Measurements from ENCODE around the gene HLA-E.
A peak's percentile ranks its signal among the peaks of the same experiment; 100 is the strongest.
"Not testable (repeated sequence)": the region's sequence is repeated elsewhere in the genome, so short reads cannot be mapped to it uniquely, and the experiment has no call there.

The HLA-E gene

DNA sequence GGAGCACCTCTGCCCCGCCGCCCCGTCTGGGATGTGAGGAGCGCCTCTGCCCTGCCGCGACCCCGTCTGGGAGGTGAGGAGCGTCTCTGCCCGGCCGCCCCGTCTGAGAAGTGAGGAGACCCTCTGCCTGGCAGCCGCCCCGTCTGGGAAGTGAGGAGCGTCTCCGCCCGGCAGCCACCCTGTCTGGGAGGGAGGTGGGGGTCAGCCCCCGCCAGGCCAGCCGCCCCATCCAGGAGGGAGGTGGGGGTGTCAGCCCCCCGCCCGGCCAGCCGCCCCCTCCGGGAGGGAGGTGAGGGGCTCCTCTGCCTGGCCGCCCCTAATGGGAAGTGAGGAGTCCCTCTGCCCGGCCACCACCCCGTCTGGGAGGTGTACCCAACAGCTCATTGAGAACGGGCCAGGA lies 14.2 kb upstream of the HLA-E start:
- intact Hi-C loops (cut with DNase I); DNase-seq: not testable (repeated sequence)

DNA sequence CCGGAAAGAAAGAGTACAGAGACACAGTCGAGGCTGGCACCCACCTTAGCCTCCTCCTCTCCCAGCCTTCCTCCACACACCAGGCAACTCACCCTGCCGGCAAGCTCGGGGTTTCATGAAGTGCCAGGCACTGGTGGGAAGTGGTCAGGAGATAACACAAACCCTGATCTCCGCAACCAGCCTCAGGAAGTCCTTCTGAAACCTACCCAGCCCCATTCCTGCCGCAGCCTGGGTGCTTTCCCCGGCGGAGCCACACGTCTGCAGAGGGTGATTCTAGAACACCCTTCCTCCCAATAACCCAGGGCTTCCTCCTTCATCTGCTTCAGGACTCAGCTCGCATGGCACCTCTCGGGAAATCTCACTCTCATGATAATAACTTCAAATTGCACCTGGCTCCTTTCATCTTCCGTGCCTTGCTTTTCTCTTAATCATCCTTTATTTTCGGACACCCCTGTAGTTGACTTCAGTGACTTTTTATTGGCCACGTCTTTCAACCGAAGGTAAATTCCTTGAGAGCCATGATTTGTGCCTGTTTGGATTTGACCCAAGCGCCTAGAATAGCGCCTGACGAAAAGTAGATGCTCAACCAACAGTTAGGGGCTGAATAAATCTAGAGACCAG lies 8.7 kb upstream of the HLA-E start:
- DNase-seq = no peak
- intact Hi-C loops (cut with DNase I) = no loop called here

DNA sequence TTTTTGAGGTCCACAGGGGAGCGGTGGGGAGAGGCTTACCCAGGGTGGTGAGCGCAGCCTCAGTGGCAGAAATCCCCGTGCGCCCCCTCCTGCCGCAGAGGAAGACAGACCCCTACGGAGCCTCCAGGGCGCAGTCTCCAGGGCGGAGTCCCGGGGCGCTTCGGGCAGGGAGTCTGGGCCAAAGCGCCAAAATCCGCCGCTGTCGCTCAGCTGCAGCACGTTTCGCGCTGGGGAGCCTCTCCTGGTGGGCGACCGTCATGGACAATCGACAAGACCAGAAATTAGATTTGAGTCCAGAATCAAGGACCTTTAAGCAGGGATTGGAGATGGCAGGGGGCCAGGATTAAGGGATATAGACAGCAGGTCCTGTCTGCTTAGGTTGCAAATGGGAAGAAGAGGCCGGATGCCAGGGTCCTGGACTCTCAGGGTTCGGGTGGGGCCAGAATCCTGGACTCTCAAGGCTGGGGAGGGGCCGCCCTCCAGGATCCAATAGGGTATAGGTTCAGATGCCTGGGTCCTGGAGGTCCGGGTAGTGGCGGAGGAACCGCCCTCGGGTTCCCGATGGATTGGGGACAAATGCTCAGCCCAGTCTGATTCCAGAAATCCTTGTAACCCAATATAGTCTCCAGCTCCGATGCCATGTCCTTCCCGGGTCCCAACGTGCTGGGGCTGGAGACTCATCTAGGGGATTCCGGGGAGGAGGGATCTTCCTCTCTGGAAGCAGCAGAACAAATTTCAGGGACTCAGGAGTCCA lies 7.9 kb upstream of the HLA-E start:
- intact Hi-C loops (cut with DNase I) = no loop called here
- peak in 1 of 10 donors; percentile 37 for DNase-seq

DNA sequence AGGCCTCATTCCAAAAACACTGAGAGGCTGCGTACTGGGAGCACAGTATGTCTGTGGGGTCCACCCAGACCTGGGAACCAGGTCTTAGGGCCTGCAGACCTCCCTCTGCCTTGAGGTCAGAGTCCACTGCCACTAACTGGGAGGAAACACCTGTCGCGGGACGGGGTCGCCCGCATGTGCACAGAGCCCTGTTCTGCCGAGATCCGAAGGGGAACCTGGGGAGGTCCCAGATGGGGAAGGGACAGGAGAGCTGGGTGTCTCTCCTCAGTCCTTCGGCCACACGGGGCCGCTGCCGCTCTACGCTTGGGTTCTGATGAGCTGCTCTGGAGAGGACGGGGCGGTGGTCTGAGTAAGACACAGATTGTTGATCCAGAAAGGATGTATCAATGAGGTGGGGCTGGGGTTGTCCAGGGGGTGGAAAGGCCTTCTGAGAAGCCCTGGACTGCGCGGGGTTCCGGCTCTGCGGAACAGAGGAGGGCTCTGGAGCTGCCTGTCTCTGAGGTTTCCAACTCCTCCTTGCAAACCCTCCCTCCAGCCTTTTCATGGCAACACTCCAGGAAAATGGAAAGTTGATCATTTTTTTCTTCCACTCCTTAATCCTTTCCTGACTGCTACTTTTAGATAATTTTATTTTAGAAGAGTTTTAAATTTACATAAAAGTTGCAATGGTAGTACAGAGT lies 7.2 kb upstream of the HLA-E start:
- peak in 9 of 10 donors; percentile 46 to 94 (median 66) for DNase-seq
- intact Hi-C loops (cut with DNase I) = loop anchor here (2.0 kb wide), 1 partner anchor 63 kb away; no protein-coding TSS in a partner anchor

DNA sequence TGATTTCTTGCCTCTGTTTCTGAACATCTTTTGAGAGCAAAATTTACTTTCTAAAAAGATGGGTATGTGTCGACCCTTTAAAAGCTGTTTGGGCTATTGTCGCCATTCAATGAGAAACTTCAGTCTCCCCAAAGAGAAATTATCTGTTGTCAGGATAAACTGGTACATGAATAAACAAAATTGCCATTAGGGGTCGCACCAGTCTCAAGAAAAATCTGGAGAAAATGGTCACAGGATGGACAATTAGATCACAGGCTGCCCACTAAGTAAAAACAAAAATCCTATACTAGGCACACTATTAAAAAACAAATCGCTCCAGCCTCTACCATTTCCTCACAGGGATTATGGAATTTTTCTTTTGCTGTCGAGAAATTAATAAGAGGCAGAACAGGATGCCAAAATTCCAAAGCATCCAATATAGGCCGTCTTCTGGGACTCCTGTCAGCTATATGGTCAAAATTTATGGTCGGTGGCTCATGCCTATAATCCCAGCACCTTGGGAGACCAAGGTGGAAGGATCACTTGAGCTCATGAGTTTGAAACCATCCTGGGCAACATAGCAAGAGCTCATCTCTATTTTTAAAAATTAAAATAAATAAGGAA lies 5.5 kb upstream of the HLA-E start:
- intact Hi-C loops (cut with DNase I) = loop anchor here (1.0 to 2.0 kb wide), 2 partner anchors 49 to 61 kb away; no protein-coding TSS in a partner anchor
- DNase-seq = peak in 1 of 10 donors; percentile 29

DNA sequence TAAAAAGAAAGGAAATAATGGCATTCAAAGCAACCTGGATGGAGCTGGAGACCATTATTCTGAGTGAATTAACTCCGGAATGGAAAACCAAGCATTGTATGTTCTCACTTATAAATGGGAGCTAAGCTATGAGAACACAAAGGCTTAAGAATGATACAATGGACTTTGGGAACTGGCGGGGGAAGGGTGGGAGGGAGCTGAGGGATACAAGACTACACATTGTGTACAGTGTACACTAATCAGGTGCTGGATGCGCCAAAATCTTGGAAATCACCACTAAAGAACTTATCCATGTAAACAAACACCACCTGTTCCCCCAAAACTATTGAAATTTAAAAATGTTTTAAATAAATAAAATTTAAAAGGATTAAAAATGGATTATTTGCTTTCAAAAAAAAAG lies 4.1 kb upstream of the HLA-E start:
- intact Hi-C loops (cut with DNase I) = no loop called here
- DNase-seq = no peak

DNA sequence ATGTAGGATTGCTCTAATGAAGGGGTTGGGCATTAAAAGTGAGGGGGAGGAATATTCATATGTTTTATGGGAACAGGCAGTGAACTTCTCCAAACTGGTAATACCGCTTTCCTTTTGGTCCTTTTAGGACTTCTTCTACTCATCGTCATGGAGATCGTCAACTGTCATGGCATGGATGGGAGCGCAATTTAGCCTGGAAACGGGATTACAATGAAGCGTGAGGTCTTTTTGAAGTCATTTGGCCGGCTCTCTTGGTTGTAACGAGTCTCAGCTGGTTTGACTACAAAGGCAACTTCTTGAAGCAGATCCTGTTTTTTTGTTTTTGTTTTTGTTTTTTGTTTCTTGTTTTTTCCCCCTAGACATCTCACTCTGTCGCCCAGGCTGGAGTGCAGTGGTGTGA lies 1.4 kb upstream of the HLA-E start:
- intact Hi-C loops (cut with DNase I) = no loop called here
- no peak for DNase-seq

DNA sequence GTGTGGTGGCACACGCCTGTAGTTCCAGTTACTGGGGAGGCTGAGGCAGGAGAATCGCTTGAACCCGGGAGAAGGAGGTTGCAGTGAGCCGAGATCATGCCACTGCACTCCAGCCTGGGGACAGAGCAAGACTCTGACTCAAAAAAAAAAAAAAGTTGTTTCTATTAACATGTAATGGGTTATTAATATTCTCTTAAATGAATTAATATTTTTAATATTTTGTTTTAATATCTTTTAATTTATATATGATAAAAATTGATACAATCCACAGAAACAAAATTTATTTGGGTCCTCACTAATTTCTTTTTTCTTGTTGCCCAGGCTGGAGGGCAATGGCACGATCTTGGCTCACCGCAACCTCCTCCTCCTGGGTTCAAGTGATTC lies 620 bp upstream of the HLA-E start:
- intact Hi-C loops (cut with DNase I) = not testable (repeated sequence)
- DNase-seq = peak in 1 of 10 donors; percentile 26

DNA sequence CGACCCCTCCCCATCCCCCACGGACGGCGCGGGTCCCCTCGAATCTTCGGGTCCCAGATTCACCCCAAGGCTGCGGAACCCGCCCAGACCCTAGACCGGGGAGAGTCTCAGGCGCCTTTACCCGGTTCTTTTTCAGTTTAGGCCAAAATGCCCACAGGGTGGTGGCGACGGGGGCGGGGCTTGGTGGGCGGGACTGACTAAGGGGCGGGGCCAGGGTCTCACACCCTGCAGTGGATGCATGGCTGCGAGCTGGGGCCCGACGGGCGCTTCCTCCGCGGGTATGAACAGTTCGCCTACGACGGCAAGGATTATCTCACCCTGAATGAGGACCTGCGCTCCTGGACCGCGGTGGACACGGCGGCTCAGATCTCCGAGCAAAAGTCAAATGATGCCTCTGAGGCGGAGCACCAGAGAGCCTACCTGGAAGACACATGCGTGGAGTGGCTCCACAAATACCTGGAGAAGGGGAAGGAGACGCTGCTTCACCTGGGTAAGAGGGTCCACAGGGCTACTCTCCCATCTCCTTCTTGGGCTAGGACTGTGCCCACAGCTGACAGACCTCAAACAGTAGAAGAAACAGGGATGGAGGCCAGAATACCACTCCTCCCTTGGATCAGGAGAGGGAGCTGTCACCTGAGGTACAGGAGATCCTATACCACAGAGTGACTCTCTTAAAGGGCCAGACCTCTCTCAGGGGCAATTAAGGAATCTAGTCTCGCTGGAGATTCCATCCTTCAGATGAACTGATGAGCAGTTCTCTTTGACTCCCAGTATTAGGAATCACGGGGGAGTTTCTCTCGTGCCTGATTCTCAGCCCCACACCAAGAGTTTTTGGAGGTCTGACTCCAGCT lies 942 bp downstream of the HLA-E start:
- intact Hi-C loops (cut with DNase I) = no loop called here
- peak in 2 of 10 donors; percentile 23 to 80 for DNase-seq

DNA sequence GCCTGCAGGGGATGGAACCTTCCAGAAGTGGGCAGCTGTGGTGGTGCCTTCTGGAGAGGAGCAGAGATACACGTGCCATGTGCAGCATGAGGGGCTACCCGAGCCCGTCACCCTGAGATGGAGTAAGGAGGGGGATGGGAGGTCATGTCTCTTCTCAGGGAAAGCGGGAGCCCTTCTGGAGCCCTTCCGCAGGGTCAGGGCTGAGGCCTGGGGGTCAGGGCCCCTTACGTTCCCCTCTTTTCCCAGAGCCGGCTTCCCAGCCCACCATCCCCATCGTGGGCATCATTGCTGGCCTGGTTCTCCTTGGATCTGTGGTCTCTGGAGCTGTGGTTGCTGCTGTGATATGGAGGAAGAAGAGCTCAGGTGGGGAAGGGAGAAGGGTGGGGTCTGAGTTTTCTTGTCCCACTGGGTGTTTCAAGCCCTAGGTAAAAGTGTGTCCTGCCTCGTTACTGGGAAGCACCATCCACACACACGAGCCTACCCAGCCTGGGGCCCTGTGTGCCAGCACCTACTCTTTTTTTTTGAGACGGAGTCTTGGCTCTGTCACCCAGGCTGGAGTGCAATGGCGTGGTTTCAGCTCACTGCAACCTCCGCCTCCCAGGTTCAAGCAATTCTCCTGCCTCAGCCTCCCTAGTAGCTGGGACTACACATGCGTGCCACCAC lies 2.1 kb downstream of the HLA-E start:
- peak in 1 of 10 donors; percentile 36 for DNase-seq
- intact Hi-C loops (cut with DNase I) = not testable (repeated sequence)

DNA sequence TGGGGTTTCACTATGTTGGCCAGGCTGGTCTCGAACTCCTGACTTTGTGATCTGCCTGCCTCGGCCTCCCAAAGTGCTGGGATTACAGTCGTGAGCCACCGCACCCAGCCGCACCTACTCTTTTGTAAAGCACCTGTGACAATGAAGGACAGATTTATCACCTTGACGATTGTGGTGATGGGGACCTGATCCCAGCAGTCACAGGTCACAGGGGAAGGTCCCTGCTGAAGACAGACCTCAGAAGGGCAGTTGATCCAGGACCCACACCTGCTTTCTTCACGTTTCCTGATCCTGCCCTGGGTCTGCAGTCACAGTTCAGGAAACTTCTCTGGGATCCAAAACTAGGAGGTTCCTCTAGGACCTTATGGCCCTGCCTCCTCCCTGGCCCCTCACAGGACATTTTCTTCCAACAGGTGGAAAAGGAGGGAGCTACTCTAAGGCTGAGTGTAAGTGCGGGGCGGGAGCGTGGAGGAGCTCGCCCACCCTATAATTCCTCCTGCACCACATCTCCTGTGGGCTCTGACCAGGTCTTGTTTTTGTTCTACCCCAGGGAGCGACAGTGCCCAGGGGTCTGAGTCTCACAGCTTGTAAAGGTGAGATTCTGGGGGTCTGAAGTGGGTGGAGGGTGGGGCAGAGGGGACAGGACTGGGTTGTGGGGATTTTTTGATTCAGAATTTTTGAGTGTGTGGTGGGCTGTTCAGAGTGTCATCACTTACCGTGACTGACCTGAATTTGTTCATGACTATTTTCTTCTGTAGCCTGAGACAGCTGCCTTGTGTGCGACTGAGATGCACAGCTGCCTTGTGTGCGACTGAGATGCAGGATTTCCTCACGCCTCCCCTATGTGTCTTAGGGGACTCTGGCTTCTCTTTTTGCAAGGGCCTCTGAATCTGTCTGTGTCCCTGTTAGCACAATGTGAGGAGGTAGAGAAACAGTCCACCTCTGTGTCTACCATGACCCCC lies 3.0 kb downstream of the HLA-E start:
- DNase-seq = peak in 1 of 10 donors; percentile 27
- intact Hi-C loops (cut with DNase I) = no loop called here

DNA sequence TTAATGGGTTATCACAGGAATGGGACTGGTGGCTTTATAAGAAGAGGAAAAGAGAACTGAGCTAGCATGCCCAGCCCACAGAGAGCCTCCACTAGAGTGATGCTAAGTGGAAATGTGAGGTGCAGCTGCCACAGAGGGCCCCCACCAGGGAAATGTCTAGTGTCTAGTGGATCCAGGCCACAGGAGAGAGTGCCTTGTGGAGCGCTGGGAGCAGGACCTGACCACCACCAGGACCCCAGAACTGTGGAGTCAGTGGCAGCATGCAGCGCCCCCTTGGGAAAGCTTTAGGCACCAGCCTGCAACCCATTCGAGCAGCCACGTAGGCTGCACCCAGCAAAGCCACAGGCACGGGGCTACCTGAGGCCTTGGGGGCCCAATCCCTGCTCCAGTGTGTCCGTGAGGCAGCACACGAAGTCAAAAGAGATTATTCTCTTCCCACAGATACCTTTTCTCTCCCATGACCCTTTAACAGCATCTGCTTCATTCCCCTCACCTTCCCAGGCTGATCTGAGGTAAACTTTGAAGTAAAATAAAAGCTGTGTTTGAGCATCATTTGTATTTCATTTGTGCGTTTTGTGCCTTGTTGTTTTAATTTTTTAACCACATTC lies 4.4 kb downstream of the HLA-E start:
- DNase-seq = peak in 1 of 10 donors; percentile 35
- intact Hi-C loops (cut with DNase I) = no loop called here

DNA sequence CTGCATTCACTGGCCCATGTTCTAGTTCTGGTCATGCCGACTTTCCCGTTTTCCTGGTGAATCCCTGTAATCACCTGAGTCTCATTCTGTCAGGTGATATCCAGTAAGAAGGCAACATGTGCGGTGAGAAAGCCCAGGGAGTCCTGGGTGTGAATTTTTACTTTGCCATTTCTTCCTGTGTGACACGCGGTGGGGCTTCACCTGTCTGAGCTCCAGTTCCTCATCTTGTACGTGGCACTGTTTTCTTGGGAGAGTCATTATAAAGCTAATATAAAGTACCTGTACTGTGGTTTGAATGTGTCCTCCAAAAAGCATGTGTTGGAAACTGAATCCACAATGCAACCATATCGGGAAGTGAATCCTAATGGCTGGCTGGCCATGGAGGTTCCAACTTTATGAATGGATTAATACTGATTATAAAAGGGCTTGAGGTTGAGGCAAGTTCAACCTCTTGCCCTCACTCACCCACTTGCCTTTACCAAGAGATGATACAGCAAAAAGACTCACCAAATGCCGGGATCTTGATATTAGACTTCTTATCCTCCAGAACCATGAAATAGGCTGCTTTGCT lies 5.1 kb downstream of the HLA-E start:
- intact Hi-C loops (cut with DNase I) = no loop called here
- no peak for DNase-seq

DNA sequence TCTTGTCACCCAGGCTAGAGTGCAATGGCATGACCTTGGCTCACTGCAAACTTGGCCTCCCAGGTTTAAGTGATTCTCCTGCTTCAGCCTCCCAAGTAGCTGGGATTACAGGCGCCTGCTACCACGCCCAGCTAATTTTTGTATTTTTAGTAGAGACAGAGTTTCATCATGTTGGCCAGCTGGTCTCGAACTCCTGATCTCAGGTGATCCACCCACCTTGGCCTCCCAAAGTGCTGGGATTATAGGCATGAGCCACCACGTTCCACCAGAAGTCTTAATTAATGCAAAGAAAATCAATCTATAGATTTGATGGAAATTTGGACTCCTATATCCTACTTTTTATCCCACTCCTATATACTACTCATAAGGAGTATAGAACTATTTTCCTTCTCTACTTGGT lies 5.8 kb downstream of the HLA-E start:
- DNase-seq; intact Hi-C loops (cut with DNase I): not testable (repeated sequence)

DNA sequence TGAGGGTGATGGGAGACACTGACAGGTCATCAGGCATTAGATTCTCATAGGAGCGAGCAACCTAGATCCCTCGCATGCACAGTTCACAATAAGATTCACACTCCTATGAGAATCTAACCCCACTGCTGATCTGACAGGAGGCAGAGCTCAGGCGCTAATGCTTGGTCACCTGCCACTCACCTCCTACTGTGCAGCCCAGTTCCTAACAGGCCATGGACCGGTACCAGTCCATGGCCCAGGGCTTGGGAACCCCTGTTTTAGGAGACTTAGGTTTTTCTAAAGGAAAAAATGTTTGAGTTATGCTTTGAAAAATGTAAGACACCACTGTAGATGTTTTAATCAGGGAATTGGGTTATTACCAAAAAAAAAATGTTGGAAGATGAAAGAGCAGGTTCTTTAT lies 6.7 kb downstream of the HLA-E start:
- peak in 1 of 10 donors; percentile 22 for DNase-seq
- intact Hi-C loops (cut with DNase I) = no loop called here

DNA sequence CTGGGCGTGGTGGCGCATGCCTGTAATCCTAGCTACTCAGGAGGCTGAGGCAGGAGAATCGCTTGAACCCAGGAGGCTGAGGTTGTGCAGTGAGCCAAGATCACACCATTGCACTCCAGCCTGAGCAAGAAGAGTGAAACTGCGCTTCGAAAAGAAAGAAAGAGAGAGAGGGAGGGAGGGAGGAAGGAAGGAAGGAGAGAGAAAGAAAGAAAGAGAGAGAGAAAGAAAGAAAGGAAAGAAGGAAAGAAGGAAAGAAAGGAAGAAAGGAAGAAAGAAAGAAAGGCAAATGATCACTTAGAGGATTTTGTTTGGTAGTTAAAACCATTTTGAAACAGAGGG lies 7.9 kb downstream of the HLA-E start:
- DNase-seq; intact Hi-C loops (cut with DNase I): not testable (repeated sequence)

DNA sequence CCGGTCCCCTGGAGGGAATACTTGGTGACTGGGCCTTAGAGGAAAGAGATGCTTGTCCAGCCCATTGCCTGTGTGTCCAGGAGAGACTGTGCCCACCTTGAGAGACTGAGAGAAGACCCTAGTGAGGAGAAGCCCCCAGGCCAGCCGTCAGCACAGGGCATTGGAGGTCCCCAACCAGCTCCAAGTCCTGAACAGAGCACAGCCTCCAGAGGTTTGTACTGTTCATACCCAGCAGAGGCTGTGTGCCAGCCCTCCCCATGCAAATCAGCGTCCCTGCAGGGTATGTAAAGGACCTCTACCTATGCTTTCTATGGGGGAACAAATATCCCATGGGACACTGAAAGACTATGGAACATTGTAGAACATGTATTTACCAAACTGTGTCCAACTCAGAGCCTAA lies 8.4 kb downstream of the HLA-E start:
- DNase-seq = peak in 1 of 10 donors; percentile 48
- intact Hi-C loops (cut with DNase I) = no loop called here

DNA sequence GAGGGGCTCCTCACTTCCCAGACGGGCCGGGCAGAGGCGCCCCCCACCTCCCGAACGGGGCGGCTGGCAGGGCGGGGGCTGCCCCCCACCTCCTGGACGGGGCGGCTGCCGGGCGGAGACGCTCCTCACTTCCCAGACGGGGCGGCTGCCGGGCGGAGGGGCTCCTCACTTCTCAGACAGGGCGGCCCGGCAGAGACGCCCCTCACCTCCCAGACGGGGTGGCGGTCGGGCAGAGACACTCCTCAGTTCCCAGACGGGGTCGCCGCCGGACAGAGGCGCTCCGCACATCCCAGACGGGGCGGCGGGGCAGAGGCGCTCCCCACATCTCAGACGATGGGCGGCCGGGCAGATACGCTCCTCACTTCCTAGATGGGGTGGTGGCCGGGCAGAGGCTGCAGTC lies 9.4 kb downstream of the HLA-E start:
- DNase-seq = peak in 1 of 10 donors; percentile 41
- intact Hi-C loops (cut with DNase I) = not testable (repeated sequence)

Data from posterior cingulate gyrus (tissue), 11 donors.